Body of pancreas (tissue), 4 donors: ENCODE measurements around the gene TLK2. TPM values are rescaled to one million over a fixed set of nuclear protein-coding genes. Genes with fewer than 3 reads are reported as not detected.

Experiments
- ATAC-seq: fragments of 150-250 bp; one replicate; pipeline ENCODE4 v1.9.1; 2016
- DNase-seq, 4 donors: peaks; one replicate each; pipeline ENCODE4 v3.0.0-alpha.2; 2019
- H3K27ac ChIP-seq, 4 donors: fragments of 200-600 bp; sonication (generic); 1 replicate in 3 of 4; 2 replicates in 1 of 4; pipeline versions ENCODE4 v1.5.1 to v1.6.1; 2016 to 2019; ENCODE audit warnings: mild to moderate bottlenecking in 1 of 4, mixed read lengths in 1 of 4, moderate library complexity in 1 of 4
- H3K27me3 ChIP-seq, 2 donors: fragments of 200-600 bp; sonication (generic); one replicate each; pipeline ENCODE4 v1.6.0; 2016; ENCODE audit warnings: mild to moderate bottlenecking in 1 of 2
- H3K36me3 ChIP-seq, 2 donors: fragments of 200-600 bp; sonication (generic); replicated peaks in 1 of 2; 2 replicates each; pipeline ENCODE4 v1.5.1; 2016; ENCODE audit warnings: low read depth in 2 of 2; ENCODE audit not compliant: insufficient read depth in 1 of 2
- H3K4me1 ChIP-seq: fragments of 200-600 bp; sonication (generic); one replicate; pipeline ENCODE4 v1.6.0; 2016
- H3K4me3 ChIP-seq, 2 donors: fragments of 200-600 bp; sonication (generic); 1 replicate in 1 of 2; 2 replicates in 1 of 2; pipeline ENCODE4 v1.5.1; 2016 to 2019
- H3K9me3 ChIP-seq, 3 donors: fragments of 200-600 bp; sonication (generic); 1 replicate in 2 of 3; 2 replicates in 1 of 3; pipeline ENCODE4 v1.5.1; 2016
- POLR2A ChIP-seq, 3 donors: fragments of 450-650 bp; IDR thresholded peaks; one replicate each; pipeline ENCODE4 v1.6.1; 2016; ENCODE audit warnings: antibody characterized with exemption in 3 of 3, mild to moderate bottlenecking in 2 of 3
- WGBS, 2 donors: methylation state at CpG; one replicate each; pipeline ENCODE4 v1.1.5; 2017; 5-methylcytosine and 5-hydroxymethylcytosine counted together
- intact Hi-C: fragments of 100-400 bp; cut with DNase I; formaldehyde crosslinking; loops from one replicate; pipeline ENCODE4 v1.15.1; 2023
- total RNA-seq, 2 donors: library from RNA; depleted of rRNA; stranded (reverse); fragments of >200 nt; gene quantifications; one replicate each; pipeline ENCODE4 v1.1.0, GENCODE V29; 2016
- TF ChIP-seq, protein P1 (sequence below), 7 experiments: fragments of 450-650 bp in 4 of 7; fragments of 200-600 bp in 3 of 7; sonication (generic) in 3 of 7; IDR thresholded peaks; one replicate each; pipeline ENCODE4 v1.5.1; 2016 to 2019; ENCODE audit warnings: antibody characterized with exemption in 7 of 7

The TLK2 gene
- total RNA-seq, 2 donors from 2014 or later, result 20.8 to 54.1 TPM

DNA sequence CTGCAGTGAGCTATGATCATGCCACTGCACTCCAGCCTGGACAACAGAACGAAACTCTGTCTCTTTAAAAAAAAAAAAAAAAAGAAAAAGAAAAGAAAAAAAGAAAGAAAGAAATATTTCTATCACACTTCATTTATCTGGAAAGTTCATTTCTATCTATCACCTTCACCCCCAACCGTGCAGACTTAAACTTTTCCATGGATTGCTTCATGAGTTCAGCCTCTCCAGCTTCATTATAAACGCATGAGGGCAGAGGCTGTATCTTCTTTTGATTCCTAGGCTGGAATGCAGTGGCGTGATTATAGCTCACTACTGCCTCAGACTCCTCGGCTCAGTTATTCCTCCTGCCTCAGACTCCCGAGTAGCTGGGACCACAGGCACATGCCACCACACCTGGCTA lies 177.0 kb downstream of the TLK2 start:
- intact Hi-C loops, result no loop called here
- Histone ChIP-seq H3K4me3 (no peak overlapping the region), H3K4me1 (peaks cover 17% of the 10 kb centered on the region), H3K27me3 (no peaks in the 10 kb centered on the region), H3K36me3 (no peaks in the 10 kb centered on the region), H3K27ac (no peak overlapping the region), H3K9me3 (no peaks in the 10 kb centered on the region)
- TF ChIP-seq POLR2A (IDR thresholded peaks at IDR 0.05), result no peak
- TF ChIP-seq, protein P1, sequence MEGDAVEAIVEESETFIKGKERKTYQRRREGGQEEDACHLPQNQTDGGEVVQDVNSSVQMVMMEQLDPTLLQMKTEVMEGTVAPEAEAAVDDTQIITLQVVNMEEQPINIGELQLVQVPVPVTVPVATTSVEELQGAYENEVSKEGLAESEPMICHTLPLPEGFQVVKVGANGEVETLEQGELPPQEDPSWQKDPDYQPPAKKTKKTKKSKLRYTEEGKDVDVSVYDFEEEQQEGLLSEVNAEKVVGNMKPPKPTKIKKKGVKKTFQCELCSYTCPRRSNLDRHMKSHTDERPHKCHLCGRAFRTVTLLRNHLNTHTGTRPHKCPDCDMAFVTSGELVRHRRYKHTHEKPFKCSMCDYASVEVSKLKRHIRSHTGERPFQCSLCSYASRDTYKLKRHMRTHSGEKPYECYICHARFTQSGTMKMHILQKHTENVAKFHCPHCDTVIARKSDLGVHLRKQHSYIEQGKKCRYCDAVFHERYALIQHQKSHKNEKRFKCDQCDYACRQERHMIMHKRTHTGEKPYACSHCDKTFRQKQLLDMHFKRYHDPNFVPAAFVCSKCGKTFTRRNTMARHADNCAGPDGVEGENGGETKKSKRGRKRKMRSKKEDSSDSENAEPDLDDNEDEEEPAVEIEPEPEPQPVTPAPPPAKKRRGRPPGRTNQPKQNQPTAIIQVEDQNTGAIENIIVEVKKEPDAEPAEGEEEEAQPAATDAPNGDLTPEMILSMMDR (IDR thresholded peaks at IDR 0.05), result no peak
- ATAC-seq (no peak), DNase-seq (no peak)
- WGBS, 2 donors, result 65 to 69% methylated on average over 6 of the region's 6 CpGs

DNA sequence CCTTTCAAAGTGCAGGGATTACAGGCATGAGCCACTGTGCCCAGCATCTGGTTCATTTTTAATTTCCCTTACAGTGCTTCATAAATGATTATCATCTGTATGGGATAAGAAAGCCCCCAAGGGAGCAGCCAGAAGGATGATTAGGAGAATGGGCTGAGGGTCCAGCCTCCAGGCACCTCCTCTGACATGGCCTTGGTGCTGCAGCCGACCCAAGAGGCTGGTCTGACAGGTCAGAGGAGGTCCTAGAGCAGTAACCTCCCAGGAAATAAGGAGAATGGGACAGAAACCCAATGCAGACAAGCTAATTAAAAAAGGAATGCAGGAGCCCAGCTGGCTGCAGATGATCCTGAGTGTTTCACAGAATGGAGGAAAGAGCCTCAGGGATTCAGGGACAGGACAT lies 177.8 kb downstream of the TLK2 start:
- H3K27me3 ChIP-seq, result no peaks in the 10 kb centered on the region
- WGBS, 2 donors, result 33% methylated on average over 1 of the region's 1 CpG; no CpG with 5 or more reads in 1 of the 2 donors
- TF ChIP-seq, protein P1 (IDR thresholded peaks at IDR 0.05), result no peak
- no peak for TF ChIP-seq POLR2A (IDR thresholded peaks at IDR 0.05)
- no peak for DNase-seq
- H3K27ac ChIP-seq, result no peak overlapping the region
- H3K4me3 ChIP-seq, result no peak overlapping the region
- no peak for ATAC-seq
- H3K9me3 ChIP-seq, result no peaks in the 10 kb centered on the region
- H3K36me3 ChIP-seq, result no peaks in the 10 kb centered on the region
- peaks cover 17% of the 10 kb centered on the region for H3K4me1 ChIP-seq
- intact Hi-C loops, result no loop called here

DNA sequence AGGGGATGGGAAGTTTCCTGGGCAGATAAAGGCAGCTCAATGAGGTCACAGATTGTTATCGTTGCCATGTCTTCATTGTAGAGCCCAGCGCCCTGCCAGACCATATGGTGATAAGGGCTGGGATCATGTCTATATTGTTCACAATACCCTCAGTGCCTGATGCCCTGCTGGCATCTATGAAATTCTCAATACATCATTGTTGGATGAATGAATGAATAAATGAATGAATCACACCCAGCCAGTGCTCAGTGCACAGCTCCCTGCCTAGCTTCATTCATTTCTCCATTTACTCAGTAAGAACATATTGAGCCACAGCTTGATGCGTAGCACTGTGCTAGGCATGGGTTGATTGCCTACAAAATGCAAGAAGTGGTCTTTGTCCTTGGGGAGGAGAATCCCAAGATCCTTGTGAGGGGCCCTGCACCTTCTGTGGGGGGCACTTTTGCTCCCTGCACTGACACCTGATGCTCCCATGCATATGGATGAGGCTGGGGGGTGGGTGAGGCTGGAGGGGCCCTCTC lies 178.6 kb downstream of the TLK2 start:
- intact Hi-C loops, result no loop called here

DNA sequence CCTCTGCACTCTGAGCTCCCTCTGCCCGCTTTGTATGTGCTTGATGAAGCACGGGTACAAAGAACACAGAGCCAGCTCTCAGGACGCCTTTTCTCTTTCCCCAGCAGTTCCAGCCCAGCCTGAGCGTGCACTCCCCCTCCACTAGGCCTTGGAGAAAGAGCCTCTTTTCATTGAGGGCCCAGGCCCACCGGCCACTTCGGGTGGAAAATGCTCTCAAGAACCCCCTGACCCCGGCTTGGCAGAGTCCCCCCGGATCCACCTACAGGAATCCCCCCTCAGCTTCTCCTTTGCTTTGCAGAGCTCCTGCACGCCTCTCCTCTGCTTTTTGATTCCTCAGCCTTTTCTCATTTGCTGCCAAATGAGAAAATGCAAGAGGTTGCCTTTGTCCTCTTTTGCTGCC lies 179.1 kb downstream of the TLK2 start:
- no peak overlapping the region for H3K27ac ChIP-seq
- 84% methylated on average over 7 to 9 of the region's 9 CpGs for WGBS, 2 donors
- H3K4me1 ChIP-seq, result peaks cover 12% of the 10 kb centered on the region
- TF ChIP-seq POLR2A (IDR thresholded peaks at IDR 0.05), result no peak
- TF ChIP-seq, protein P1 (IDR thresholded peaks at IDR 0.05), result no peak
- no peak overlapping the region for H3K4me3 ChIP-seq
- no peaks in the 10 kb centered on the region for H3K36me3 ChIP-seq
- intact Hi-C loops, result no loop called here
- DNase-seq, result no peak
- H3K9me3 ChIP-seq, result no peaks in the 10 kb centered on the region
- H3K27me3 ChIP-seq, result no peaks in the 10 kb centered on the region
- ATAC-seq, result no peak

More for the DNA sequence above, 178.6 kb downstream of the TLK2 start:
- Histone ChIP-seq H3K27me3 (no peaks in the 10 kb centered on the region), H3K4me1 (peaks cover 14% of the 10 kb centered on the region), H3K4me3 (no peak overlapping the region), H3K36me3 (no peaks in the 10 kb centered on the region), H3K9me3 (no peaks in the 10 kb centered on the region), H3K27ac (no peak overlapping the region)
- WGBS, 2 donors, result 86 to 91% methylated on average over 3 of the region's 3 CpGs
- ATAC-seq (no peak), DNase-seq (no peak)
- TF ChIP-seq, protein P1 (IDR thresholded peaks at IDR 0.05), result no peak
- no peak for TF ChIP-seq POLR2A (IDR thresholded peaks at IDR 0.05)
